ENCODE data around the gene MAD1L1.

MAD1L1 gene

DNA sequence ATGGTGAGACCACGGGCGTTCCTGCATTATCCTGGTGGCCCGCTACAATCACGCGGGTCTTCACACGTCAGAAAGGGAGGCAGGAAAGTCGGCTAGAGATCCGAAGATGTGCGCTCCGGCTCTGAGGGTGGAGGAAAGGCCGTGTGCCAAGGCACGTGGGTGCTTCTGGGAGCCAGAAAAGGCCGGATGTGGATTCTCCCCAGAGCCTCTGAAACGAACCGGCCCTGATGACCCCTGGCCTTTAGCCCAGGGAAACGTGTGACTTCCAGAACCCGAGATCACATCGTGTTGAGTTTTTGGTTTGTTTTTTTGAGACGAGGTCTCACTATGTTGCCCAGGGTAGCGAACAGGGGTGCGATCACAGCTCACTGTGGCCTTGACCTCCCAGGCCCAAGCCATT is 318.4 kb downstream of the MAD1L1 start:
- no peak overlapping the region for H3K27ac ChIP-seq
- no peak for TF ChIP-seq CTCF (conservative IDR thresholded peaks at IDR 0.05)
- no peak for TF ChIP-seq ZFX (IDR thresholded peaks at IDR 0.05)

DNA sequence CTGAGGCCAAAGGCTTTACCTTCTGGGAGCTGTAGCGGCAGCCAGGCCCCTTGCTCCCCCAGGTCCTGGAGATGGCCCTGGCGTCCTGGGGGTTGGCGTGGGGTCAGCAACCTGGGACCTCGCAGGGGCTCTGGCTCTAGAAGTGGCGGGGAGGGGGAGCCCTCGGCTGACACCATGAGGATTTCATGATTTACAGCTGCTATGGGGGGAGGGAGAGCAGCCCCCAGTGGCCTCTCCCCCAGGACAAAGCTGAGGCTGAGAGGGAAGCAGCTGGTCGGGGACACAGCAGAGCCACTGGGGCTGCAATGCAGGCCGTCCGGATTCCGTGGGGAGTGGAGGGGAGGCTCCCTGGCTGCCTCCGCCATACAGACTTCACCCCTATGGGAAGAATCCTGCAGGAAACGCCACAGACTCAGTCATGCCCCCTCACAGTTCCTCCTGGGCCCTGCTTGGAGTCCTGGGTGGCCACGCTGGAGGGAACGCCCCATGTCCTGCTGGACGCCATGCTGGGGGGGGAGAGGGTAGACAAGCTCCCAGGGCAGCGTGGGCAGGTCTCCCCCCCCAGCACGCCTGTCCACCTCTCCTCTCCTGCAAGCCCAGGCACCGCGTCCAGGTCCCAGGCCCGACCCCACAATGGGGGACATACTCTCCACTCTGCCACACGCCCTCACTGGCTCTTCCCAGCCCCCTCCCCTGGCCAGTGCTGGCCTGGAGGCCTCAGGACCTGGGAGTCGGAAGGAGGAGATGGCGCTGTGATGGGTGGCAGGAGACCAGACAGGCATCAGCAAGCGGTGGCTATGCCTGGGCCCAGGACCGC is 319.1 kb downstream of the MAD1L1 start:
- TF ChIP-seq ZFX (IDR thresholded peaks at IDR 0.05) (no peak), CTCF (conservative IDR thresholded peaks at IDR 0.05) (no peak)
- H3K27ac ChIP-seq, result no peak overlapping the region

DNA sequence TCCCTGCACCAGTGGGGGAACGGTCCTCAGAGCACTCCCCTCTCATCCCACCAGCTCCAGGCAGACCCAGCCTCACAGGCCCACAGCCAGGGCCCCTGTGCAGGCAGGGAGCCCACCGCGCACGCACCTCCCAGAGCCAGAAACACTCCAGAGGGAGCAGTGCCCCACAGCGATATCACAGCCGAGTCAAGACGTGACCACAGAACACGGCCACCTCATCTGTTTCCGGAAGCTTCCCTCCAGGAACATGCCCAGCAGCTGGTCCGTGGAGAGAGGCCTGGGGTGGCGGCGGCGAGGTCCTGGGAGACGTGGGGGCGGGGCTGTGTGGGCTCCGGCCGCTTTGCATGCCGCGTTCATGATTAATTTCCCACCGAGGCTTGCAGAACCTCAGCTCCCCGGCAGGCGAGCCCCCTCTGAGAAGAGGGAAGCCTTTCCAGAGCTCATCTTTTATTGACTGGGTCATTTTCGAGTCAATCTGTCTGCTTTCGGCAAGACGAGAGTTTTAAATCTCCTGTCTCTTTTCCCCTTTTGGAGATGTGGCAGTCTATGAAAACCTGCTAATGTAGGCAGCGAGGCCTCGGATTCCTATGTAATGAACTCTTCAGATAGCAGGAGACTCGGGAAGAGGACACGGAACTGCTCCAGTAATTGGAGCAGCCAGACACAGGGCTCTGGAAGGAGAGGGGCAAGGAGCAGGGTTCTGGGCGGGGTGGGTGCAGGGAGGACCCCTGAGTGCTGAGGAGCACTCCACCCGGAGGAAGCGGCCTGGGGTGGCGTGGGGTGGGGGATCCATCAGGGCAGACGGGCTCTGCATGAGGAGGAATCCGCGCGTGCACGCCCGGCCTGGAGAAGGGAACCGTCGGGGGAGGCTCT is 319.9 kb downstream of the MAD1L1 start:
- no peak for TF ChIP-seq ZFX (IDR thresholded peaks at IDR 0.05)
- no peak for TF ChIP-seq CTCF (conservative IDR thresholded peaks at IDR 0.05)
- H3K27ac ChIP-seq, result no peak overlapping the region

DNA sequence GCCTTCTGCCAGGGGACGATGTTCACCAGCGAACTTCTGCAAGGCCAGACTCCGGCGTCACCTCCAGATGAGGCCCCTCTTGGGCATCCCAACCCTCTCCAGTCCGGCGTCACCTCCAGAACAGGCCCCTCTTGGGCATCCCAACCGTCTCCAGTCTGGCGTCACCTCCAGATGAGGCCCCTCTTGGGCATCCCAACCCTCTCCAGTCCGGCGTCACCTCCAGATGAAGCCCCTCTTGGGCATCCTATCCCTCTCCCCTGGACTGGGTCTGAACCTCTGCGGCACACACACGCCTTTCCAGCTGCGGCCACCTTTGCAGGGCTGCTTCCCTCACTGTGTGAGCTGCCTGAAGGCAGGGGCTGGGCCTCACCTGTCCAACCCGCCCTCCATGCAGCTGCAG is 321.2 kb downstream of the MAD1L1 start:
- no peak for TF ChIP-seq CTCF (conservative IDR thresholded peaks at IDR 0.05)
- TF ChIP-seq ZFX (IDR thresholded peaks at IDR 0.05), result no peak
- no peak overlapping the region for H3K27ac ChIP-seq

- H3K27ac ChIP-seq, result no peak overlapping the region
- TF ChIP-seq ZFX (IDR thresholded peaks at IDR 0.05) (no peak), CTCF (conservative IDR thresholded peaks at IDR 0.05) (no peak)
These were observed 321.9 kb downstream of the MAD1L1 start for GRCh38 chr7:1910827-1911226.

GRCh38 chr7:1910081-1910685 is 322.6 kb downstream of the MAD1L1 start:
- no peak overlapping the region for H3K27ac ChIP-seq
- TF ChIP-seq ZFX (IDR thresholded peaks at IDR 0.05) (no peak), CTCF (conservative IDR thresholded peaks at IDR 0.05) (no peak)

GRCh38 chr7:1909476-1909875 is 323.3 kb downstream of the MAD1L1 start:
- TF ChIP-seq ZFX (IDR thresholded peaks at IDR 0.05), result no peak
- TF ChIP-seq CTCF (conservative IDR thresholded peaks at IDR 0.05), result no peak
- H3K27ac ChIP-seq, result no peak overlapping the region

Measured in C4-2B (cell line).